Measurements from ENCODE around the gene COPZ2. TPM values are rescaled to one million over a fixed set of nuclear protein-coding genes. Genes with fewer than 3 reads are reported as not detected.

Gene COPZ2
- total RNA-seq, 1 experiment from 2014 or later, result not detected

GRCh38 chr17:47978324-47978723 is 59.3 kb downstream of the COPZ2 start:
- ChIA-PET POLR2A (no interaction called here), RAD21 (ENCODE audit: low non-redundant PET in 1 of 2, low total read pairs in 2 of 2, uncharacterized antibody in 2 of 2, unreplicated experiment in 2 of 2) (interaction anchor here in 1 of 2 experiments (0.7 to 1.4 kb wide), 3 partner anchors 37 to 102 kb away, joined by 4 read pairs; no protein-coding TSS in a partner anchor), CTCF (interaction anchor here (0.8 to 5.5 kb wide), 8 partner anchors 8 to 137 kb away, joined by 3 to 46 read pairs (median 4); partner anchors contain the start of genes CDK5RAP3 and SCRN2)
- Histone ChIP-seq H3K4me1 (ENCODE audit: control insufficient read depth in 1 of 2, insufficient read depth in 2 of 2, low read length in 2 of 2) (no peaks in the 10 kb centered on the region), H2AFZ (ENCODE audit: low read depth, low read length, poor library complexity, severe bottlenecking) (no peak overlapping the region), H3K9me2 (ENCODE audit: insufficient read depth) (no peaks in the 10 kb centered on the region), H3K9ac (ENCODE audit: low read length) (no peak overlapping the region), H3K9me3 (ENCODE audit: control insufficient read depth in 1 of 2, insufficient read depth in 1 of 2, low read depth in 1 of 2, low read length in 2 of 2) (no peaks in the 10 kb centered on the region), H3K27ac (ENCODE audit: low read depth, low read length) (no peak overlapping the region), H3K36me3 (ENCODE audit: control insufficient read depth in 1 of 2, insufficient read depth in 2 of 2, low read length in 2 of 2) (peaks cover 61 to 72% of the 10 kb centered on the region in 2 experiments), H3K27me3 (ENCODE audit: insufficient read depth, low read length) (no peaks in the 10 kb centered on the region), H3K4me3 (replicated peaks in 1 of 2; ENCODE audit: low read depth in 1 of 2, low read length in 2 of 2) (no peak overlapping the region), H3K4me2 (ENCODE audit: low read length) (no peak overlapping the region), H4K20me1 (ENCODE audit: insufficient read depth) (no peaks in the 10 kb centered on the region), H3K79me2 (ENCODE audit: insufficient read depth, low read length) (no peaks in the 10 kb centered on the region)
- intact Hi-C loops (cut with micrococcal nuclease), result loop anchor here (1.0 kb wide), 1 partner anchor 40 kb away; no protein-coding TSS in a partner anchor
- DNase-seq (ENCODE audit: low read depth, low spot score) (no peak), ATAC-seq (peak; percentile 88)
- TF ChIP-seq RAD21 (IDR thresholded peaks at IDR 0.05; ENCODE audit: low read depth) (peak; percentile 74), ZBTB33 (IDR thresholded peaks at IDR 0.05; ENCODE audit: extremely low read depth, insufficient replicate concordance, low read length) (no peak), CEBPB (IDR thresholded peaks at IDR 0.05; ENCODE audit: low read depth) (no peak), POLR2AphosphoS5 (IDR thresholded peaks at IDR 0.05; ENCODE audit: low read depth, low read length) (no peak), CTCF (IDR thresholded peaks at IDR 0.05 in 2 of 3, conservative IDR thresholded peaks at IDR 0.05 in 1 of 3; ENCODE audit: borderline replicate concordance in 1 of 3, insufficient read depth in 1 of 3, low read depth in 2 of 3, low read length in 2 of 3) (peak; percentile 73 to 88 (median 84))
- no TSS peak for BruUV-seq (replicated peaks)

MicroRNAs within 50 kb of the gene (microRNA counts, 767-probe panel; counts per million panel counts)
- microRNA hsa-miR-152, result not detected

Small RNA genes within 50 kb of the gene (microRNA-seq; reads per million reads assigned to microRNA genes)
- gene MIR152 (ENCODE audit: borderline number of aligned reads), result 9.7 reads per million, percentile 27 among the genes with 10 or more reads in this experiment

Other genes starting within 250 kb of the COPZ2 start
- 20.5 TPM for gene OSBPL7, start 216.0 kb downstream of the COPZ2 start, total RNA-seq (2021; ENCODE audit: unreplicated experiment)
- 112 TPM for gene MRPL10, start 206.3 kb downstream of the COPZ2 start, total RNA-seq (2021; ENCODE audit: unreplicated experiment)
- gene LRRC46, start 206.1 kb downstream of the COPZ2 start, total RNA-seq (2021; ENCODE audit: unreplicated experiment), result 0.76 TPM
- gene SCRN2, start 196.5 kb downstream of the COPZ2 start, total RNA-seq (2021; ENCODE audit: unreplicated experiment), result 53.2 TPM
- 10.8 TPM for gene SP6, start 186.6 kb downstream of the COPZ2 start, total RNA-seq (2021; ENCODE audit: unreplicated experiment)
- 22.2 TPM for gene SP2, start 141.6 kb downstream of the COPZ2 start, total RNA-seq (2021; ENCODE audit: unreplicated experiment)
- gene PNPO, start 96.2 kb downstream of the COPZ2 start, total RNA-seq (2021; ENCODE audit: unreplicated experiment), result 74.9 TPM
- gene PRR15L, start 79.9 kb downstream of the COPZ2 start, total RNA-seq (2021; ENCODE audit: unreplicated experiment), result 0.34 TPM
- 255 TPM for gene CDK5RAP3, start 66.7 kb downstream of the COPZ2 start, total RNA-seq (2021; ENCODE audit: unreplicated experiment)
- 135 TPM for gene NFE2L1, start 10.6 kb upstream of the COPZ2 start, total RNA-seq (2021; ENCODE audit: unreplicated experiment)
- gene CBX1, start 63.7 kb upstream of the COPZ2 start, total RNA-seq (2021; ENCODE audit: unreplicated experiment), result 136 TPM
- gene SNX11, start 70.0 kb upstream of the COPZ2 start, total RNA-seq (2021; ENCODE audit: unreplicated experiment), result 26.8 TPM

Data from HCT116 (cell line).